HCT116 (cell line): ENCODE results near the gene CHCHD3.

Experiments
- EZH2 ChIP-seq: fragments of 200-600 bp; sonication (generic); IDR thresholded peaks from 2 replicates; pipeline ENCODE4 v1.6.1; 2017; ENCODE audit warnings: antibody characterized with exemption, mixed run types
- JUND ChIP-seq: IDR thresholded peaks from 2 replicates; pipeline ENCODE4 v1.6.1; 2012
- POLR2A ChIP-seq: IDR thresholded peaks from 2 replicates; pipeline ENCODE4 v1.7.0; 2011; ENCODE audit warnings: borderline replicate concordance; ENCODE audit not compliant: insufficient read depth, insufficient read length; ENCODE audit errors: extremely low read depth
- RAD21 ChIP-seq: IDR thresholded peaks from 2 replicates; pipeline ENCODE4 v1.6.1; 2012; ENCODE audit warnings: low read depth, mild to moderate bottlenecking
- TCF7L2 ChIP-seq: IDR thresholded peaks from 2 replicates; pipeline ENCODE4 v1.7.0; 2011; ENCODE audit warnings: borderline replicate concordance, inconsistent platforms; ENCODE audit not compliant: insufficient read depth, insufficient read length; ENCODE audit errors: extremely low read depth
- TF ChIP-seq, protein P1 (sequence below), 3 experiments: fragments of 200-600 bp in 1 of 3; sonication (generic) in 1 of 3; IDR thresholded peaks in 2 of 3; conservative IDR thresholded peaks in 1 of 3; 2 replicates each; pipeline ENCODE4 v1.5.1; 2012 to 2017; ENCODE audit warnings: low read depth in 2 of 3, low read length in 2 of 3, antibody characterized with exemption in 1 of 3, borderline replicate concordance in 1 of 3, control low read depth in 1 of 3, mild to moderate bottlenecking in 1 of 3, mixed read lengths in 1 of 3, mixed run types in 1 of 3, moderate library complexity in 1 of 3; ENCODE audit not compliant: insufficient read depth in 1 of 3
- TF ChIP-seq, protein P2 (sequence below): IDR thresholded peaks from 2 replicates; pipeline ENCODE4 v1.6.1; 2012; ENCODE audit warnings: low read depth
- TF ChIP-seq, protein P3 (sequence below): IDR thresholded peaks from 2 replicates; pipeline ENCODE4 v1.6.1; 2012

DNA sequence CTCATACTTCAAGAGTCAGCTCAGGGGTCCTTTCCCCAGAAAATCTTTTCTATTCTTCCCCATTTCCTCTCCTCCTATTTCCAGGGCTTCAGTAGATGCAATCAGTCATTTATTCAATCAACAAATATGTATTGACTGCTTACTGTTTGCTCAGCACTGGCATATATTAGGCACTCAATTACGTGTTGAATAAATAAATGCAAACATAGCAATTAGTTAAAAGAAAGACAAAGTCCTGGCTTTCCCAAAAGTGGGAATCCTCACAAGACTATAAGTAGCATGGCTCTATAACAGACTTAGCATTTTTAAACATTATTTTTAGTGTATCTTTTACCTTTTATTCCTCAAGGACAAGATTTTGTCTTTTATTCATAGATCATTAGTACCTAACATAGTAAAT, 111.6 kb downstream of the CHCHD3 start:
- TF ChIP-seq, protein P1, sequence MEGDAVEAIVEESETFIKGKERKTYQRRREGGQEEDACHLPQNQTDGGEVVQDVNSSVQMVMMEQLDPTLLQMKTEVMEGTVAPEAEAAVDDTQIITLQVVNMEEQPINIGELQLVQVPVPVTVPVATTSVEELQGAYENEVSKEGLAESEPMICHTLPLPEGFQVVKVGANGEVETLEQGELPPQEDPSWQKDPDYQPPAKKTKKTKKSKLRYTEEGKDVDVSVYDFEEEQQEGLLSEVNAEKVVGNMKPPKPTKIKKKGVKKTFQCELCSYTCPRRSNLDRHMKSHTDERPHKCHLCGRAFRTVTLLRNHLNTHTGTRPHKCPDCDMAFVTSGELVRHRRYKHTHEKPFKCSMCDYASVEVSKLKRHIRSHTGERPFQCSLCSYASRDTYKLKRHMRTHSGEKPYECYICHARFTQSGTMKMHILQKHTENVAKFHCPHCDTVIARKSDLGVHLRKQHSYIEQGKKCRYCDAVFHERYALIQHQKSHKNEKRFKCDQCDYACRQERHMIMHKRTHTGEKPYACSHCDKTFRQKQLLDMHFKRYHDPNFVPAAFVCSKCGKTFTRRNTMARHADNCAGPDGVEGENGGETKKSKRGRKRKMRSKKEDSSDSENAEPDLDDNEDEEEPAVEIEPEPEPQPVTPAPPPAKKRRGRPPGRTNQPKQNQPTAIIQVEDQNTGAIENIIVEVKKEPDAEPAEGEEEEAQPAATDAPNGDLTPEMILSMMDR (IDR thresholded peaks at IDR 0.05 in 2 of 3, conservative IDR thresholded peaks at IDR 0.05 in 1 of 3; ENCODE audit: borderline replicate concordance in 1 of 3, insufficient read depth in 1 of 3, low read depth in 2 of 3, low read length in 2 of 3), result no peak
- TF ChIP-seq EZH2 (no peak), TCF7L2 (no peak), POLR2A (no peak), RAD21 (no peak), JUND (no peak)
- TF ChIP-seq, protein P2, sequence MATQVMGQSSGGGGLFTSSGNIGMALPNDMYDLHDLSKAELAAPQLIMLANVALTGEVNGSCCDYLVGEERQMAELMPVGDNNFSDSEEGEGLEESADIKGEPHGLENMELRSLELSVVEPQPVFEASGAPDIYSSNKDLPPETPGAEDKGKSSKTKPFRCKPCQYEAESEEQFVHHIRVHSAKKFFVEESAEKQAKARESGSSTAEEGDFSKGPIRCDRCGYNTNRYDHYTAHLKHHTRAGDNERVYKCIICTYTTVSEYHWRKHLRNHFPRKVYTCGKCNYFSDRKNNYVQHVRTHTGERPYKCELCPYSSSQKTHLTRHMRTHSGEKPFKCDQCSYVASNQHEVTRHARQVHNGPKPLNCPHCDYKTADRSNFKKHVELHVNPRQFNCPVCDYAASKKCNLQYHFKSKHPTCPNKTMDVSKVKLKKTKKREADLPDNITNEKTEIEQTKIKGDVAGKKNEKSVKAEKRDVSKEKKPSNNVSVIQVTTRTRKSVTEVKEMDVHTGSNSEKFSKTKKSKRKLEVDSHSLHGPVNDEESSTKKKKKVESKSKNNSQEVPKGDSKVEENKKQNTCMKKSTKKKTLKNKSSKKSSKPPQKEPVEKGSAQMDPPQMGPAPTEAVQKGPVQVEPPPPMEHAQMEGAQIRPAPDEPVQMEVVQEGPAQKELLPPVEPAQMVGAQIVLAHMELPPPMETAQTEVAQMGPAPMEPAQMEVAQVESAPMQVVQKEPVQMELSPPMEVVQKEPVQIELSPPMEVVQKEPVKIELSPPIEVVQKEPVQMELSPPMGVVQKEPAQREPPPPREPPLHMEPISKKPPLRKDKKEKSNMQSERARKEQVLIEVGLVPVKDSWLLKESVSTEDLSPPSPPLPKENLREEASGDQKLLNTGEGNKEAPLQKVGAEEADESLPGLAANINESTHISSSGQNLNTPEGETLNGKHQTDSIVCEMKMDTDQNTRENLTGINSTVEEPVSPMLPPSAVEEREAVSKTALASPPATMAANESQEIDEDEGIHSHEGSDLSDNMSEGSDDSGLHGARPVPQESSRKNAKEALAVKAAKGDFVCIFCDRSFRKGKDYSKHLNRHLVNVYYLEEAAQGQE, result no peak
- TF ChIP-seq, protein P3, sequence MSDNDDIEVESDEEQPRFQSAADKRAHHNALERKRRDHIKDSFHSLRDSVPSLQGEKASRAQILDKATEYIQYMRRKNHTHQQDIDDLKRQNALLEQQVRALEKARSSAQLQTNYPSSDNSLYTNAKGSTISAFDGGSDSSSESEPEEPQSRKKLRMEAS, result no peak
